SK-N-SH treated with all-trans-retinoic acid at 6 μM for 48 hours (cell line): ENCODE data around the gene FREM2.

Source experiments
- ATAC-seq: fragments of 200-7000 bp; cut with Tn5 transposase; 3 replicates; pipeline ENCODE4 v1.9.1; 2020; ENCODE audit warnings: mild to moderate bottlenecking, moderate library complexity
- ARNTL ChIP-seq: fragments of 450-650 bp; formaldehyde crosslinking; IDR thresholded peaks from 2 replicates; pipeline ENCODE4 v1.5.0; 2020; ENCODE audit warnings: low read depth, mild to moderate bottlenecking, moderate library complexity, borderline replicate concordance
- BACH2 ChIP-seq: fragments of 250-450 bp; sonication (Bioruptor Pico); IDR thresholded peaks from 2 replicates; pipeline ENCODE4 v1.9.0; 2021; ENCODE audit warnings: mild to moderate bottlenecking, borderline replicate concordance
- CREB5 ChIP-seq: fragments of 250-450 bp; sonication (Bioruptor Pico); IDR thresholded peaks from 2 replicates; pipeline ENCODE4 v1.5.1; 2020; ENCODE audit warnings: low read depth, mild to moderate bottlenecking, moderate library complexity
- CSRNP3 ChIP-seq: fragments of 250-450 bp; sonication (Bioruptor Pico); IDR thresholded peaks from 2 replicates; pipeline ENCODE4 v1.5.1; 2021; ENCODE audit warnings: mild to moderate bottlenecking, moderate library complexity
- ESRRG ChIP-seq: fragments of 250-450 bp; sonication (Bioruptor Pico); IDR thresholded peaks from 2 replicates; pipeline ENCODE4 v1.6.1; 2021; ENCODE audit warnings: mild to moderate bottlenecking
- GLIS3 ChIP-seq: fragments of 250-450 bp; sonication (Bioruptor Pico); IDR thresholded peaks from 2 replicates; pipeline ENCODE4 v1.5.0; 2020; ENCODE audit warnings: mild to moderate bottlenecking, moderate library complexity
- OSR1 ChIP-seq: fragments of 250-450 bp; sonication (Bioruptor Pico); IDR thresholded peaks from 2 replicates; pipeline ENCODE4 v1.8.0; 2022; ENCODE audit warnings: moderate library complexity, mild to moderate bottlenecking, inconsistent platforms
- PATZ1 ChIP-seq: fragments of 250-450 bp; sonication (Bioruptor Pico); IDR thresholded peaks from 2 replicates; pipeline ENCODE4 v1.8.0; 2020; ENCODE audit warnings: mild to moderate bottlenecking, moderate library complexity, borderline replicate concordance
- POU6F1 ChIP-seq: fragments of 250-450 bp; sonication (Bioruptor Pico); IDR thresholded peaks from 2 replicates; pipeline ENCODE4 v1.8.0; 2021; ENCODE audit warnings: low read depth, mild to moderate bottlenecking, moderate library complexity, borderline replicate concordance
- PPARA ChIP-seq: fragments of 250-450 bp; sonication (Bioruptor Pico); IDR thresholded peaks from 2 replicates; pipeline ENCODE4 v1.5.0; 2020; ENCODE audit warnings: mild to moderate bottlenecking, borderline replicate concordance
- RARB ChIP-seq: fragments of 250-450 bp; sonication (Bioruptor Pico); IDR thresholded peaks from 2 replicates; pipeline ENCODE4 v1.8.0; 2021; ENCODE audit warnings: mild to moderate bottlenecking, moderate library complexity
- SNAI2 ChIP-seq: fragments of 250-450 bp; sonication (Bioruptor Pico); IDR thresholded peaks from 2 replicates; pipeline ENCODE4 v1.5.0; 2020; ENCODE audit warnings: mild to moderate bottlenecking, moderate library complexity
- TCF4 ChIP-seq: fragments of 250-450 bp; sonication (Bioruptor Pico); IDR thresholded peaks from 2 replicates; pipeline ENCODE4 v1.8.0; 2021; ENCODE audit warnings: mild to moderate bottlenecking, moderate library complexity, borderline replicate concordance
- TOX ChIP-seq: fragments of 250-450 bp; sonication (Bioruptor Pico); IDR thresholded peaks from 2 replicates; pipeline ENCODE4 v1.8.0; 2021; ENCODE audit warnings: mild to moderate bottlenecking, moderate library complexity, borderline replicate concordance
- TSHZ2 ChIP-seq: fragments of 250-450 bp; sonication (Bioruptor Pico); IDR thresholded peaks from 2 replicates; pipeline ENCODE4 v1.5.0; 2020; ENCODE audit warnings: mild to moderate bottlenecking, moderate library complexity
- ZFP3 ChIP-seq: fragments of 250-450 bp; sonication (Bioruptor Pico); IDR thresholded peaks from 2 replicates; pipeline ENCODE4 v1.5.0; 2020; ENCODE audit warnings: mild to moderate bottlenecking, moderate library complexity
- ZFP30 ChIP-seq: fragments of 450-650 bp; formaldehyde crosslinking; IDR thresholded peaks from 2 replicates; pipeline ENCODE4 v1.5.0; 2022; ENCODE audit warnings: mild to moderate bottlenecking, moderate library complexity
- ZNF565 ChIP-seq: fragments of 450-650 bp; formaldehyde crosslinking; conservative IDR thresholded peaks from 2 replicates; pipeline ENCODE4 v1.5.0; 2020; ENCODE audit warnings: low read depth, mild to moderate bottlenecking, moderate library complexity
- ZNF8 ChIP-seq: fragments of 450-650 bp; formaldehyde crosslinking; IDR thresholded peaks from 2 replicates; pipeline ENCODE4 v1.5.0; 2020; ENCODE audit warnings: mild to moderate bottlenecking, moderate library complexity

Gene FREM2

GRCh38 chr13:38759390-38759789 is 72.5 kb downstream of the FREM2 start:
- ATAC-seq: no peak
- no peak for TF ChIP-seq CSRNP3 (CRISPR knock-in tag)
- TF ChIP-seq GLIS3 (CRISPR knock-in tag): no peak
- no peak for TF ChIP-seq RARB (CRISPR knock-in tag)
- TF ChIP-seq CREB5 (CRISPR knock-in tag): no peak
- no peak for TF ChIP-seq ZFP30
- no peak for TF ChIP-seq PATZ1 (CRISPR knock-in tag)

GRCh38 chr13:38763446-38764381 is 76.8 kb downstream of the FREM2 start:
- TF ChIP-seq RARB (CRISPR knock-in tag) (no peak), TOX (CRISPR knock-in tag) (no peak), ESRRG (CRISPR knock-in tag) (no peak), BACH2 (CRISPR knock-in tag) (no peak), ZFP30 (no peak), TCF4 (CRISPR knock-in tag) (no peak), GLIS3 (CRISPR knock-in tag) (no peak), SNAI2 (CRISPR knock-in tag) (no peak), CREB5 (CRISPR knock-in tag) (no peak), ZFP3 (no peak), ZNF565 (CRISPR knock-in tag) (no peak), OSR1 (CRISPR knock-in tag) (no peak), POU6F1 (CRISPR knock-in tag) (no peak)
- ATAC-seq: peak; percentile 83

- ATAC-seq: no peak
- TF ChIP-seq CREB5 (CRISPR knock-in tag) (no peak), ZFP3 (no peak)
- TF ChIP-seq, all 23 proteins: peak for 0
Measured at GRCh38 chr13:38766799-38767198, 79.9 kb downstream of the FREM2 start.

- no peak for TF ChIP-seq TSHZ2
- no peak for TF ChIP-seq CREB5 (CRISPR knock-in tag)
- no peak for TF ChIP-seq TOX (CRISPR knock-in tag)
- no peak for TF ChIP-seq ESRRG (CRISPR knock-in tag)
- TF ChIP-seq ZNF8 (CRISPR knock-in tag): no peak
- no peak for TF ChIP-seq ZFP3
- TF ChIP-seq PPARA (CRISPR knock-in tag): no peak
- TF ChIP-seq ZNF565 (CRISPR knock-in tag): no peak
- no peak for TF ChIP-seq GLIS3 (CRISPR knock-in tag)
- no peak for TF ChIP-seq BACH2 (CRISPR knock-in tag)
- no peak for TF ChIP-seq ARNTL (CRISPR knock-in tag)
- ATAC-seq: no peak
Measured at GRCh38 chr13:38767506-38768265, 80.8 kb downstream of the FREM2 start.
